HG03432 (cell line): ENCODE measurements around the gene NACC1.

Experiments used
- ATAC-seq: cut with Tn5 transposase; IDR thresholded peaks from one replicate; pipeline ENCODE4 v1.9.1; 2021; ENCODE audit warnings: mild to moderate bottlenecking, moderate library complexity; ENCODE audit not compliant: unreplicated experiment

Gene NACC1

DNA sequence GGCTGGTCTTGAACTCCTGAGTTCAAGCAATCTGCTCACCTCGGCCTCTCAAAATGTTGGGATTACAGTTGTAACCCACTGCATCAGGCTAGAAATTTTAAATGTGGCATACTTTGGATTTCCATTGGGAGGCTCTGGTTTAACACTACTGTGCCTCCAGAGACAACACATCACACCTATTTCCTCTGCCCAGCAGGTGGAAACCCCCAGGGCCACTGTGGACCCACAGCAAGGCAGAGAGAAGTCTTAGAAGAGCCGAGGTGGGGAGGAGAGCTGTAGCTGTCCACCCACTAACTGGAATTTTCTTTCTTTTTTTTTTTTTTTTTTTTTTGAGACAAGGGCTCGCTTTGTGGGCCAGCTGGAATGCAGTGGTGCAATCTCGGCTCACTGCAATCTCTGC is 71.5 kb downstream of the NACC1 start:
- ATAC-seq: no peak
